GM12878 (cell line): ENCODE measurements around the gene PPP2R5A. TPM values are rescaled to one million over a fixed set of nuclear protein-coding genes. Genes with fewer than 3 reads are reported as not detected.

Experiments used
- ATAC-seq: fragments of 200-7000 bp; cut with Tn5 transposase; 3 replicates; pipeline ENCODE4 v1.9.1; 2020; ENCODE audit warnings: mild to moderate bottlenecking, moderate library complexity
- BruUV-seq: library from RNA; stranded (reverse); fragments of 400-500 nt; replicated peaks from 2 replicates; lab custom pipeline; 2021; lab: Mats Ljungman, UMichigan
- CTCF ChIA-PET: fragments of 300-600 bp; sonication (Branson Sonifier 250); formaldehyde crosslinking; extraction: SDS; loops from one replicate; lab custom pipeline; 2021; ENCODE audit warnings: inconsistent platforms; lab: Yijun Ruan, JAX
- POLR2A ChIA-PET: fragments of 350-600 bp; formaldehyde crosslinking; extraction: SDS; loops from one replicate; lab custom pipeline; 2021; ENCODE audit warnings: inconsistent platforms; lab: Charles Lee
- RAD21 ChIA-PET: fragments of 300-600 bp; sonication (Branson Sonifier 250); formaldehyde crosslinking; loops from one replicate; lab custom pipeline; 2023; ENCODE audit warnings: antibody characterized with exemption; ENCODE audit not compliant: unreplicated experiment; lab: Charles Lee
- SMC1A ChIA-PET: fragments of 300-600 bp; sonication (Branson Sonifier 250); formaldehyde crosslinking; loops from one replicate; lab custom pipeline; 2023; ENCODE audit not compliant: unreplicated experiment, uncharacterized antibody; lab: Charles Lee
- DNase-seq: peaks from one replicate; pipeline ENCODE4 v3.0.0-alpha.2; 2011; ENCODE audit warnings: low read depth, low spot score
- FAIRE-seq: peaks from 3 replicates; lab custom pipeline; 2011; peaks lifted over from hg19 to GRCh38; lab: Jason Lieb, UNC
- H2AFZ ChIP-seq: 2 replicates; pipeline ENCODE4 v1.6.0; 2011; ENCODE audit warnings: low read depth, low read length, control low read depth; ENCODE audit not compliant: control insufficient read depth
- H3K27ac ChIP-seq: 2 replicates; pipeline ENCODE4 v1.5.1; 2011; ENCODE audit warnings: control low read depth; ENCODE audit not compliant: control insufficient read depth, insufficient read depth
- H3K27me3 ChIP-seq, 2 experiments: replicated peaks in 1 of 2; 2 replicates each; pipeline versions ENCODE4 v1.6.0 to v1.6.1; 2011; ENCODE audit warnings: low read length in 1 of 2; ENCODE audit not compliant: control insufficient read depth in 2 of 2, insufficient read depth in 2 of 2
- H3K36me3 ChIP-seq, 2 experiments: 2 replicates each; pipeline ENCODE4 v1.5.1; 2011; ENCODE audit warnings: low read length in 1 of 2; ENCODE audit not compliant: control insufficient read depth in 2 of 2, insufficient read depth in 2 of 2
- H3K4me1 ChIP-seq: 2 replicates; pipeline ENCODE4 v1.6.1; 2011; ENCODE audit warnings: mild to moderate bottlenecking, low read length, moderate library complexity, mixed read lengths; ENCODE audit not compliant: control insufficient read depth, insufficient read depth
- H3K4me2 ChIP-seq: 2 replicates; pipeline ENCODE4 v1.6.0; 2011; ENCODE audit warnings: control low read depth; ENCODE audit not compliant: control insufficient read depth, insufficient read depth
- H3K4me3 ChIP-seq: fragments of 200-600 bp; sonication (generic); 2 replicates; pipeline ENCODE4 v1.5.1; 2016
- H3K79me2 ChIP-seq: 2 replicates; pipeline ENCODE4 v1.6.0; 2011; ENCODE audit warnings: low read length; ENCODE audit not compliant: control insufficient read depth, insufficient read depth
- H3K9ac ChIP-seq: 2 replicates; pipeline ENCODE4 v1.8.0; 2011; ENCODE audit warnings: low read length, control low read depth, mixed read lengths; ENCODE audit not compliant: control insufficient read depth, insufficient read depth
- H3K9me3 ChIP-seq: replicated peaks from 3 replicates; pipeline ENCODE4 v1.5.1; 2011; ENCODE audit warnings: mild to moderate bottlenecking, low read length; ENCODE audit not compliant: control insufficient read depth, insufficient read depth
- H4K20me1 ChIP-seq: 2 replicates; pipeline ENCODE4 v1.6.0; 2011; ENCODE audit not compliant: control insufficient read depth, insufficient read depth
- CEBPB ChIP-seq, 2 experiments: fragments of 150-350 bp in 1 of 2; IDR thresholded peaks; 2 replicates each; pipeline ENCODE4 v1.6.1; 2012 to 2014; ENCODE audit warnings: low read depth in 2 of 2, low read length in 2 of 2, borderline replicate concordance in 1 of 2, inconsistent platforms in 1 of 2
- CHD4 ChIP-seq: fragments of 200-600 bp; sonication (generic); IDR thresholded peaks from 2 replicates; pipeline ENCODE4 v1.6.1; 2016; ENCODE audit warnings: mild to moderate bottlenecking
- CREM ChIP-seq: IDR thresholded peaks from 2 replicates; pipeline ENCODE4 v1.6.1; 2014; ENCODE audit warnings: antibody characterized with exemption, low read depth
- GABPA ChIP-seq: IDR thresholded peaks from 2 replicates; pipeline ENCODE4 v1.6.1; 2014; ENCODE audit warnings: antibody characterized with exemption, low read depth, mild to moderate bottlenecking, inconsistent platforms
- GATAD2B ChIP-seq: fragments of 450-650 bp; conservative IDR thresholded peaks from 2 replicates; pipeline ENCODE4 v1.6.1; 2017; ENCODE audit warnings: low read depth, mild to moderate bottlenecking, moderate library complexity
- NFIC ChIP-seq: IDR thresholded peaks from 2 replicates; pipeline ENCODE4 v1.6.1; 2012; ENCODE audit warnings: low read depth, mild to moderate bottlenecking, inconsistent platforms, low read length, moderate library complexity
- RFX5 ChIP-seq: IDR thresholded peaks from 2 replicates; pipeline ENCODE4 v1.6.1; 2011; ENCODE audit warnings: low read depth, low read length, improper control_type of control experiment
- RUNX3 ChIP-seq: IDR thresholded peaks from 2 replicates; pipeline ENCODE4 v1.6.1; 2012; ENCODE audit warnings: low read length, inconsistent platforms
- SMAD1 ChIP-seq: fragments of 450-650 bp; IDR thresholded peaks from 2 replicates; pipeline ENCODE4 v1.6.1; 2018; ENCODE audit warnings: mild to moderate bottlenecking, low read depth; ENCODE audit not compliant: partially characterized antibody
- TAF1 ChIP-seq: IDR thresholded peaks from 2 replicates; pipeline ENCODE4 v1.6.1; 2011; ENCODE audit warnings: mild to moderate bottlenecking, low read depth, low read length, borderline replicate concordance
- TARDBP ChIP-seq: IDR thresholded peaks from 2 replicates; pipeline ENCODE4 v1.6.1; 2016; ENCODE audit warnings: borderline replicate concordance
- WGBS: methylation state at CpG from one replicate; pipeline ENCODE4 v1.1.6; 2016; ENCODE audit warnings: low lambda C conversion rate; ENCODE audit not compliant: insufficient replicate concordance, insufficient coverage; ENCODE audit errors: missing lambda C conversion rate; 5-methylcytosine and 5-hydroxymethylcytosine counted together
- in situ Hi-C: fragments of 300-500 bp; cut with MboI; formaldehyde crosslinking; loops from 9 replicates; pipeline ENCODE4 v1.14.3; 2018; ENCODE audit warnings: mixed read lengths
- intact Hi-C: fragments of 100-400 bp; cut with micrococcal nuclease; formaldehyde crosslinking; loops from one replicate; pipeline ENCODE4 v1.14.2; 2022; ENCODE audit not compliant: unreplicated experiment
- polyA plus RNA-seq, 11 experiments: library from polyadenylated mRNA; depleted of rRNA in 4 of 11; unstranded in 6 of 11; stranded (reverse) in 5 of 11; fragments of >200 nt; fragmentation: Nextera tagmentation in 4 of 11; fragmentation: Illumina TruSeq in 1 of 11; extraction: Ambion mirVana in 4 of 11; extraction: Trizol in 1 of 11; gene quantifications; 1 replicate in 1 of 11; 2 replicates in 10 of 11; pipeline versions ENCODE4 v1.2.1 to v1.2.3, GENCODE V29; 2011 to 2016; ENCODE audit warnings: inconsistent platforms in 2 of 11, missing spikeins in 2 of 11, low read depth in 1 of 11
- total RNA-seq, 4 experiments: library from RNA; depleted of rRNA in 3 of 4; stranded (reverse); fragments of >200 nt in 3 of 4; fragmentation: Illumina TruSeq in 1 of 4; extraction: Trizol in 1 of 4; gene quantifications; 2 replicates each; pipeline versions ENCODE4 v1.2.1 to v1.2.3, GENCODE V29; 2013 to 2021
- TF ChIP-seq, protein P1 (sequence below): fragments of 450-650 bp; IDR thresholded peaks from 2 replicates; pipeline ENCODE4 v1.6.1; 2018; ENCODE audit warnings: borderline replicate concordance, mild to moderate bottlenecking; ENCODE audit not compliant: partially characterized antibody
- TF ChIP-seq, protein P2 (sequence below): IDR thresholded peaks from 2 replicates; pipeline ENCODE4 v1.6.1; 2011; ENCODE audit warnings: borderline replicate concordance, low read depth, mild to moderate bottlenecking, moderate library complexity, low read length; ENCODE audit not compliant: insufficient read depth, poor library complexity, severe bottlenecking
- TF ChIP-seq, protein P3 (sequence below): fragments of 450-650 bp; formaldehyde crosslinking; IDR thresholded peaks from 2 replicates; pipeline ENCODE4 v1.4.0; 2022; ENCODE audit warnings: mild to moderate bottlenecking, moderate library complexity
- TF ChIP-seq, protein P4 (sequence below): IDR thresholded peaks from 2 replicates; pipeline ENCODE4 v1.6.1; 2012; ENCODE audit warnings: low read depth, low read length, improper control_type of control experiment

PPP2R5A gene
- total and polyA plus RNA-seq, 10 of the 15 experiments (the other 5 are each of a cell fraction or from before 2014, with no cell fraction given) = 15.4 to 40.6 (median 32.5) TPM

DNA sequence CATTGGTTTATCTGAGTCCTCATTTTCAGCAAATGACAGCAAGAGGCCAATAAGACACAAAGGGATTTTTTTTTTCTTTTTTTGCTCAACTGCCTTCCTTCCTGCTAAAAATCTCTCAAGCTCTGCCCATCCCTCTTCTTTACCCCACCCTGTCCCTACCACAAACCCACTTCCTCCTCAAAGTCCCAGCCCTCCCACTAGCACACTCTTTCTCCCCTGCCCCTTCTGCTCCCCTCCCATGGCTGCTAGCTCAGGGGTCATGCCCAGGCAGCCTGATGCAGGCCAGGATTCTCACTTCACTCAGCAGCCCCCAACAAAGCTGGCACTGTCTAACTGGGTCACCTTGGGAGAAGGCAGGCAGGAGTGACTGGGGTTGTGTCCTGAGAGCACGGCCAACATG lies 28.8 kb upstream of the PPP2R5A start:
- Histone ChIP-seq H3K4me3 (no peak overlapping the region), H3K9me3 (no peaks in the 10 kb centered on the region), H3K27ac (no peak overlapping the region), H3K4me2 (no peak overlapping the region), H3K27me3 (no peaks in the 10 kb centered on the region), H3K79me2 (no peaks in the 10 kb centered on the region), H3K9ac (no peak overlapping the region), H2AFZ (peak overlapping the region; percentile 53), H3K4me1 (peaks cover 14% of the 10 kb centered on the region), H3K36me3 (no peaks in the 10 kb centered on the region), H4K20me1 (no peaks in the 10 kb centered on the region)
- DNase-seq = no peak
- POLR2A ChIA-PET = interaction anchor here (0.7 to 1.7 kb wide), 3 partner anchors 18 to 30 kb away, joined by 3 to 4 read pairs (median 3); no protein-coding TSS in a partner anchor
- WGBS = 96% methylated on average over 1 of the region's 1 CpG
- in situ Hi-C loops = no loop called here
- RAD21 ChIA-PET = interaction anchor here (1.9 kb wide), 2 partner anchors 21 to 186 kb away, joined by 4 to 5 read pairs; no protein-coding TSS in a partner anchor
- SMC1A ChIA-PET = interaction anchor here (0.7 to 1.8 kb wide), 6 partner anchors 14 to 186 kb away, joined by 3 to 7 read pairs (median 4); no protein-coding TSS in a partner anchor
- FAIRE-seq = no peak
- CTCF ChIA-PET = interaction anchor here (0.6 to 1.5 kb wide), 4 partner anchors 10 to 591 kb away, joined by 3 to 5 read pairs (median 4); no protein-coding TSS in a partner anchor
- intact Hi-C loops = no loop called here
- peak; percentile 78 for ATAC-seq
- BruUV-seq = no TSS peak
- TF ChIP-seq, protein P1, sequence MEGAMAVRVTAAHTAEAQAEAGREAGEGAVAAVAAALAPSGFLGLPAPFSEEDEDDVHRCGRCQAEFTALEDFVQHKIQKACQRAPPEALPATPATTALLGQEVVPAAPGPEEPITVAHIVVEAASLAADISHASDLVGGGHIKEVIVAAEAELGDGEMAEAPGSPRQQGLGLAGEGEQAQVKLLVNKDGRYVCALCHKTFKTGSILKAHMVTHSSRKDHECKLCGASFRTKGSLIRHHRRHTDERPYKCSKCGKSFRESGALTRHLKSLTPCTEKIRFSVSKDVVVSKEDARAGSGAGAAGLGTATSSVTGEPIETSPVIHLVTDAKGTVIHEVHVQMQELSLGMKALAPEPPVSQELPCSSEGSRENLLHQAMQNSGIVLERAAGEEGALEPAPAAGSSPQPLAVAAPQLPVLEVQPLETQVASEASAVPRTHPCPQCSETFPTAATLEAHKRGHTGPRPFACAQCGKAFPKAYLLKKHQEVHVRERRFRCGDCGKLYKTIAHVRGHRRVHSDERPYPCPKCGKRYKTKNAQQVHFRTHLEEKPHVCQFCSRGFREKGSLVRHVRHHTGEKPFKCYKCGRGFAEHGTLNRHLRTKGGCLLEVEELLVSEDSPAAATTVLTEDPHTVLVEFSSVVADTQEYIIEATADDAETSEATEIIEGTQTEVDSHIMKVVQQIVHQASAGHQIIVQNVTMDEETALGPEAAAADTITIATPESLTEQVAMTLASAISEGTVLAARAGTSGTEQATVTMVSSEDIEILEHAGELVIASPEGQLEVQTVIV = no peak
- TF ChIP-seq CEBPB (IDR thresholded peaks at IDR 0.05; ENCODE audit: borderline replicate concordance in 1 of 2, low read depth in 2 of 2, low read length in 2 of 2) = no peak
- no peak for TF ChIP-seq GABPA
- TF ChIP-seq, protein P2, sequence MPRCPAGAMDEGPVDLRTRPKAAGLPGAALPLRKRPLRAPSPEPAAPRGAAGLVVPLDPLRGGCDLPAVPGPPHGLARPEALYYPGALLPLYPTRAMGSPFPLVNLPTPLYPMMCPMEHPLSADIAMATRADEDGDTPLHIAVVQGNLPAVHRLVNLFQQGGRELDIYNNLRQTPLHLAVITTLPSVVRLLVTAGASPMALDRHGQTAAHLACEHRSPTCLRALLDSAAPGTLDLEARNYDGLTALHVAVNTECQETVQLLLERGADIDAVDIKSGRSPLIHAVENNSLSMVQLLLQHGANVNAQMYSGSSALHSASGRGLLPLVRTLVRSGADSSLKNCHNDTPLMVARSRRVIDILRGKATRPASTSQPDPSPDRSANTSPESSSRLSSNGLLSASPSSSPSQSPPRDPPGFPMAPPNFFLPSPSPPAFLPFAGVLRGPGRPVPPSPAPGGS = no peak
- TF ChIP-seq, protein P3, sequence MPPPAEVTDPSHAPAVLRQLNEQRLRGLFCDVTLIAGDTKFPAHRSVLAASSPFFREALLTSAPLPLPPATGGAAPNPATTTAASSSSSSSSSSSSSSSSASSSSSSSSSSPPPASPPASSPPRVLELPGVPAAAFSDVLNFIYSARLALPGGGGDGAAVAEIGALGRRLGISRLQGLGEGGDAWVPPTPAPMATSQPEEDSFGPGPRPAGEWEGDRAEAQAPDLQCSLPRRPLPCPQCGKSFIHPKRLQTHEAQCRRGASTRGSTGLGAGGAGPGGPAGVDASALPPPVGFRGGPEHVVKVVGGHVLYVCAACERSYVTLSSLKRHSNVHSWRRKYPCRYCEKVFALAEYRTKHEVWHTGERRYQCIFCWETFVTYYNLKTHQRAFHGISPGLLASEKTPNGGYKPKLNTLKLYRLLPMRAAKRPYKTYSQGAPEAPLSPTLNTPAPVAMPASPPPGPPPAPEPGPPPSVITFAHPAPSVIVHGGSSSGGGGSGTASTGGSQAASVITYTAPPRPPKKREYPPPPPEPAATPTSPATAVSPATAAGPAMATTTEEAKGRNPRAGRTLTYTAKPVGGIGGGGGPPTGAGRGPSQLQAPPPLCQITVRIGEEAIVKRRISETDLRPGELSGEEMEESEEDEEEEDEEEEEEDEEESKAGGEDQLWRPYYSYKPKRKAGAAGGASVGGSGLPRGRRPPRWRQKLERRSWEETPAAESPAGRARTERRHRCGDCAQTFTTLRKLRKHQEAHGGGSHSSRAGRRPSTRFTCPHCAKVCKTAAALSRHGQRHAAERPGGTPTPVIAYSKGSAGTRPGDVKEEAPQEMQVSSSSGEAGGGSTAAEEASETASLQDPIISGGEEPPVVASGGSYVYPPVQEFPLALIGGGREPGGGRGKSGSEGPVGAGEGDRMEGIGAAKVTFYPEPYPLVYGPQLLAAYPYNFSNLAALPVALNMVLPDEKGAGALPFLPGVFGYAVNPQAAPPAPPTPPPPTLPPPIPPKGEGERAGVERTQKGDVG (CRISPR knock-in tag) = no peak
- TF ChIP-seq CREM = no peak
- no peak for TF ChIP-seq TARDBP
- TF ChIP-seq, protein P4, sequence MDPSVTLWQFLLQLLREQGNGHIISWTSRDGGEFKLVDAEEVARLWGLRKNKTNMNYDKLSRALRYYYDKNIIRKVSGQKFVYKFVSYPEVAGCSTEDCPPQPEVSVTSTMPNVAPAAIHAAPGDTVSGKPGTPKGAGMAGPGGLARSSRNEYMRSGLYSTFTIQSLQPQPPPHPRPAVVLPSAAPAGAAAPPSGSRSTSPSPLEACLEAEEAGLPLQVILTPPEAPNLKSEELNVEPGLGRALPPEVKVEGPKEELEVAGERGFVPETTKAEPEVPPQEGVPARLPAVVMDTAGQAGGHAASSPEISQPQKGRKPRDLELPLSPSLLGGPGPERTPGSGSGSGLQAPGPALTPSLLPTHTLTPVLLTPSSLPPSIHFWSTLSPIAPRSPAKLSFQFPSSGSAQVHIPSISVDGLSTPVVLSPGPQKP = no peak
- TF ChIP-seq RFX5 = no peak
- no peak for TF ChIP-seq GATAD2B
- TF ChIP-seq CHD4 = no peak
- TF ChIP-seq RUNX3 = peak; percentile 65; the same call in 1 of the 2 replicates
- TF ChIP-seq TAF1 = no peak
- TF ChIP-seq NFIC = no peak
- no peak for TF ChIP-seq SMAD1
